HG03432 (cell line): ENCODE data around the gene KLF15.

ENCODE experiments used
- ATAC-seq: cut with Tn5 transposase; IDR thresholded peaks from one replicate; pipeline ENCODE4 v1.9.1; 2021; ENCODE audit warnings: mild to moderate bottlenecking, moderate library complexity; ENCODE audit not compliant: unreplicated experiment

The KLF15 gene

GRCh38 chr3:126389794-126390146 is 32.6 kb upstream of the KLF15 start:
- ATAC-seq = no peak

- peak; percentile 78 for ATAC-seq
These were observed 32.0 kb upstream of the KLF15 start for GRCh38 chr3:126389112-126389793.

GRCh38 chr3:126381966-126382365 is 24.8 kb upstream of the KLF15 start:
- no peak for ATAC-seq

- ATAC-seq = no peak
These were observed 23.0 kb upstream of the KLF15 start for GRCh38 chr3:126380011-126380768.

GRCh38 chr3:126378341-126378751 is 21.1 kb upstream of the KLF15 start:
- no peak for ATAC-seq

- ATAC-seq = no peak
These were observed 20.0 kb upstream of the KLF15 start for GRCh38 chr3:126377211-126377610.

- no peak for ATAC-seq
These were observed 19.2 kb upstream of the KLF15 start for GRCh38 chr3:126376444-126376843.

- no peak for ATAC-seq
These were observed 18.7 kb upstream of the KLF15 start for GRCh38 chr3:126375835-126376331.

GRCh38 chr3:126373682-126374601 is 16.7 kb upstream of the KLF15 start:
- no peak for ATAC-seq

GRCh38 chr3:126373146-126373613 is 16.0 kb upstream of the KLF15 start:
- no peak for ATAC-seq

- ATAC-seq = no peak
These were observed 15.4 kb upstream of the KLF15 start for GRCh38 chr3:126372413-126373145.

GRCh38 chr3:126371096-126371705 is 14.0 kb upstream of the KLF15 start:
- no peak for ATAC-seq

GRCh38 chr3:126370606-126371005 is 13.4 kb upstream of the KLF15 start:
- ATAC-seq = no peak

GRCh38 chr3:126370055-126370454 is 12.8 kb upstream of the KLF15 start:
- no peak for ATAC-seq

GRCh38 chr3:126369490-126369889 is 12.3 kb upstream of the KLF15 start:
- no peak for ATAC-seq

GRCh38 chr3:126367316-126367805 is 10.2 kb upstream of the KLF15 start:
- no peak for ATAC-seq

GRCh38 chr3:126365351-126366277 is 8.4 kb upstream of the KLF15 start:
- ATAC-seq = no peak

GRCh38 chr3:126364731-126365301 is 7.6 kb upstream of the KLF15 start:
- peak; percentile 68 for ATAC-seq
